OCI-LY7 (cell line): Measurements from ENCODE around the gene HSD11B1. TPM values are rescaled to one million over a fixed set of nuclear protein-coding genes. Genes with fewer than 3 reads are reported as not detected.

Source experiments
- BruUV-seq: library from RNA; stranded (reverse); fragments of 400-500 nt; replicated peaks from 2 replicates; lab custom pipeline; 2021; lab: Mats Ljungman, UMichigan
- CTCF ChIA-PET: fragments of 300-600 bp; sonication (Branson Sonifier 250); formaldehyde crosslinking; loops from one replicate; lab custom pipeline; 2022; ENCODE audit warnings: antibody characterized with exemption; ENCODE audit not compliant: unreplicated experiment; lab: Charles Lee
- POLR2A ChIA-PET: fragments of 300-600 bp; sonication (Branson Sonifier 250); formaldehyde crosslinking; loops from one replicate; lab custom pipeline; 2022; ENCODE audit warnings: antibody characterized with exemption; lab: Charles Lee
- DNase-seq: peaks from one replicate; pipeline ENCODE4 v3.0.0-alpha.2; 2015; ENCODE audit warnings: low spot score
- H2AFZ ChIP-seq: fragments of 200-600 bp; sonication (generic), shearing (Covaris generic); 2 replicates; pipeline ENCODE4 v1.6.1; 2014; ENCODE audit warnings: mild to moderate bottlenecking, antibody characterized with exemption, low read length, moderate library complexity
- H3K27ac ChIP-seq: fragments of 200-600 bp; sonication (generic); 2 replicates; pipeline ENCODE4 v1.5.1; 2014; ENCODE audit warnings: mixed run types, low read depth, mild to moderate bottlenecking, moderate library complexity, low read length, inconsistent platforms; ENCODE audit not compliant: poor library complexity, severe bottlenecking
- H3K36me3 ChIP-seq: fragments of 200-600 bp; sonication (generic); 2 replicates; pipeline ENCODE4 v1.6.1; 2014; ENCODE audit warnings: mild to moderate bottlenecking, antibody characterized with exemption, low read length, moderate library complexity, mixed read lengths; ENCODE audit not compliant: insufficient read depth
- H3K4me1 ChIP-seq: fragments of 200-600 bp; sonication (generic); 2 replicates; pipeline ENCODE4 v1.5.1; 2014; ENCODE audit warnings: mild to moderate bottlenecking, low read length; ENCODE audit not compliant: insufficient read depth, poor library complexity, severe bottlenecking
- H3K4me2 ChIP-seq: fragments of 200-600 bp; sonication (generic); 2 replicates; pipeline ENCODE4 v1.6.1; 2014; ENCODE audit warnings: mild to moderate bottlenecking, low read length
- H3K4me3 ChIP-seq: fragments of 200-600 bp; sonication (generic); 2 replicates; pipeline ENCODE4 v1.5.1; 2014; ENCODE audit warnings: mild to moderate bottlenecking, low read depth, low read length; ENCODE audit not compliant: poor library complexity, severe bottlenecking
- H3K79me2 ChIP-seq: fragments of 200-600 bp; sonication (generic); 2 replicates; pipeline ENCODE4 v1.6.1; 2016; ENCODE audit warnings: low read depth, mild to moderate bottlenecking, low read length, moderate library complexity, mixed read lengths; ENCODE audit not compliant: insufficient read depth
- H3K9me2 ChIP-seq: fragments of 200-600 bp; sonication (generic); 2 replicates; pipeline ENCODE4 v1.6.1; 2016; ENCODE audit warnings: mild to moderate bottlenecking, low read length, mixed read lengths; ENCODE audit not compliant: insufficient read depth
- H3K9me3 ChIP-seq: fragments of 200-600 bp; sonication (generic); 2 replicates; pipeline ENCODE4 v1.6.1; 2014; ENCODE audit warnings: mild to moderate bottlenecking, mixed run types, low read length, mixed read lengths
- H4K20me1 ChIP-seq: fragments of 200-600 bp; sonication (generic); 2 replicates; pipeline ENCODE4 v1.6.1; 2014; ENCODE audit warnings: mild to moderate bottlenecking, antibody characterized with exemption, low read length, moderate library complexity, mixed read lengths; ENCODE audit not compliant: insufficient read depth
- CTCF ChIP-seq: fragments of 200-600 bp; sonication (generic); conservative IDR thresholded peaks from 2 replicates; pipeline ENCODE4 v1.5.1; 2014; ENCODE audit warnings: mild to moderate bottlenecking, antibody characterized with exemption, low read length, moderate library complexity, mixed read lengths
- EZH2phosphoT487 ChIP-seq: fragments of 200-600 bp; sonication (generic); IDR thresholded peaks from 2 replicates; pipeline ENCODE4 v1.6.1; 2018; ENCODE audit warnings: low read depth, borderline replicate concordance, mild to moderate bottlenecking, mixed run types, antibody characterized with exemption, low read length, moderate library complexity, mixed read lengths
- intact Hi-C: fragments of 100-400 bp; cut with micrococcal nuclease; formaldehyde crosslinking; loops from one replicate; pipeline ENCODE4 v1.10.0; 2022; ENCODE audit not compliant: unreplicated experiment
- total RNA-seq, 2 experiments: library from RNA; depleted of rRNA in 1 of 2; stranded (reverse); fragments of >200 nt in 1 of 2; shearing (Covaris generic) in 1 of 2; gene quantifications; 2 replicates each; pipeline ENCODE4 v1.2.3, GENCODE V29; 2014 to 2022

The HSD11B1 gene
- total RNA-seq, 2 experiments from 2014 or later = not detected

GRCh38 chr1:209778102-209778501 lies 73.5 kb downstream of the HSD11B1 start:
- H3K79me2 ChIP-seq = no peaks in the 10 kb centered on the region
- H3K27ac ChIP-seq = no peak overlapping the region
- H4K20me1 ChIP-seq = no peaks in the 10 kb centered on the region
- H2AFZ ChIP-seq = no peak overlapping the region
- H3K9me3 ChIP-seq = no peaks in the 10 kb centered on the region
- no peak for DNase-seq
- no TSS peak for BruUV-seq
- CTCF ChIA-PET = no interaction called here
- TF ChIP-seq EZH2phosphoT487 = no peak
- TF ChIP-seq CTCF = no peak
- POLR2A ChIA-PET = interaction anchor here (0.5 to 0.6 kb wide), 2 partner anchors 142 to 575 kb away, joined by 3 read pairs; no protein-coding TSS in a partner anchor
- H3K4me3 ChIP-seq = no peak overlapping the region
- peaks cover 27% of the 10 kb centered on the region for H3K4me1 ChIP-seq
- no peaks in the 10 kb centered on the region for H3K9me2 ChIP-seq
- H3K4me2 ChIP-seq = no peak overlapping the region
- intact Hi-C loops = no loop called here
- H3K36me3 ChIP-seq = peaks cover 72% of the 10 kb centered on the region

DNA sequence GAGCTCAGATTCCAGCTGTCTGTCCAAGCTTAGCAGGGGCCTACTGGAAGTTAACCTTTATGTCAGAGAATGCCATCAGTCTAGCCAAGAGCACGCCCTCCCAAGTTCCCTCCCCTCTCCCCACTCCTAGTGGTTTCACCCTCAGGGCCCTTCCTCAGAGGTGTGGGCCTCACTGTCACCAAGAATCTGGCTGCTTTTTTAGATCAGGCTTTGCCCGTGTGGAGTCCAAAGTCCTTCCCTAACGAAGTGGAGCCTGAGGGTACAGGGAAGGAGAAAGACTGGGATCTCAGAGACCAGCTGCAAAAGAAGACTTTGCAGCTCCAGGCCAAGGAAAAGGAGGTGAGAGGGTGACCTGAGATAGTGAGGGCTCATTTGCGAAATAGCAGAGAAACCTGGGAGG lies 75.6 kb downstream of the HSD11B1 start:
- CTCF ChIA-PET = no interaction called here
- H3K9me2 ChIP-seq = no peaks in the 10 kb centered on the region
- H3K79me2 ChIP-seq = peaks cover 8% of the 10 kb centered on the region; the same call in 1 of the 2 replicates
- H3K4me3 ChIP-seq = no peak overlapping the region
- TF ChIP-seq CTCF = no peak
- no peak for TF ChIP-seq EZH2phosphoT487
- no peak for DNase-seq
- no TSS peak for BruUV-seq
- intact Hi-C loops = loop anchor here (5.0 kb wide), 1 partner anchor 47 kb away; the partner anchor contains the start of gene UTP25
- no peak overlapping the region for H3K27ac ChIP-seq
- H3K4me2 ChIP-seq = no peak overlapping the region
- H3K4me1 ChIP-seq = peaks cover 25% of the 10 kb centered on the region
- peaks cover 5% of the 10 kb centered on the region; the same call in 1 of the 2 replicates for H3K9me3 ChIP-seq
- no peaks in the 10 kb centered on the region for H4K20me1 ChIP-seq
- no peak overlapping the region for H2AFZ ChIP-seq
- H3K36me3 ChIP-seq = peaks cover 71% of the 10 kb centered on the region
- POLR2A ChIA-PET = no interaction called here

GRCh38 chr1:209783386-209783785 lies 78.7 kb downstream of the HSD11B1 start:
- peaks cover 43% of the 10 kb centered on the region for H3K36me3 ChIP-seq
- H2AFZ ChIP-seq = no peak overlapping the region
- peak overlapping the region; percentile 93 for H3K4me3 ChIP-seq
- CTCF ChIA-PET = interaction anchor here (0.7 kb wide), 1 partner anchor 35 kb away, joined by 3 read pairs; no protein-coding TSS in a partner anchor
- H3K9me3 ChIP-seq = peaks cover 5% of the 10 kb centered on the region; the same call in 1 of the 2 replicates
- no peak for DNase-seq
- H3K4me1 ChIP-seq = peaks cover 15% of the 10 kb centered on the region
- H3K79me2 ChIP-seq = peaks cover 8% of the 10 kb centered on the region; the same call in 1 of the 2 replicates
- H3K27ac ChIP-seq = no peak overlapping the region
- intact Hi-C loops = loop anchor here (5.0 kb wide), 1 partner anchor 44 kb away; the partner anchor contains the start of gene UTP25
- no peaks in the 10 kb centered on the region for H3K9me2 ChIP-seq
- POLR2A ChIA-PET = interaction anchor here (0.7 to 2.4 kb wide), 7 partner anchors 8 to 28 kb away, joined by 3 to 21 read pairs (median 3); partner anchors contain the start of gene TRAF3IP3
- BruUV-seq = no TSS peak
- H4K20me1 ChIP-seq = no peaks in the 10 kb centered on the region
- TF ChIP-seq CTCF = no peak
- no peak for TF ChIP-seq EZH2phosphoT487
- H3K4me2 ChIP-seq = peak overlapping the region; percentile 95

Other genes with a start within 250 kb of the HSD11B1 start
- gene CAMK1G, start 121.1 kb upstream of the HSD11B1 start, total RNA-seq (2014; rRNA removed; shearing (Covaris generic)) = not detected in 2 replicates
- not detected in 2 replicates for gene CAMK1G, start 121.1 kb upstream of the HSD11B1 start, total RNA-seq (2022)
- 0.41 TPM in 1 of 2 replicates, not detected in the other for gene LAMB3, start 52.4 kb upstream of the HSD11B1 start, total RNA-seq (2014; rRNA removed; shearing (Covaris generic))
- gene LAMB3, start 52.4 kb upstream of the HSD11B1 start, total RNA-seq (2022) = 0.17 and 0.46 TPM in 2 replicates
- not detected in 2 replicates for gene G0S2, start 29.4 kb upstream of the HSD11B1 start, total RNA-seq (2014; rRNA removed; shearing (Covaris generic))
- not detected in 2 replicates for gene G0S2, start 29.4 kb upstream of the HSD11B1 start, total RNA-seq (2022)
- 22.1 and 24.3 TPM in 2 replicates for gene TRAF3IP3, start 51.2 kb downstream of the HSD11B1 start, total RNA-seq (2014; rRNA removed; shearing (Covaris generic))
- 46.6 and 53.6 TPM in 2 replicates for gene TRAF3IP3, start 51.2 kb downstream of the HSD11B1 start, total RNA-seq (2022)
- gene C1orf74, start 79.7 kb downstream of the HSD11B1 start, total RNA-seq (2014; rRNA removed; shearing (Covaris generic)) = 3.7 and 4.4 TPM in 2 replicates
- 4.2 and 5.0 TPM in 2 replicates for gene C1orf74, start 79.7 kb downstream of the HSD11B1 start, total RNA-seq (2022)
- gene IRF6, start 101.3 kb downstream of the HSD11B1 start, total RNA-seq (2014; rRNA removed; shearing (Covaris generic)) = not detected in 2 replicates
- gene IRF6, start 101.3 kb downstream of the HSD11B1 start, total RNA-seq (2022) = not detected in 2 replicates
- 10.4 and 12.8 TPM in 2 replicates for gene UTP25, start 123.1 kb downstream of the HSD11B1 start, total RNA-seq (2014; rRNA removed; shearing (Covaris generic))
- gene UTP25, start 123.1 kb downstream of the HSD11B1 start, total RNA-seq (2022) = 8.4 and 10.5 TPM in 2 replicates
- not detected in 2 replicates for gene SYT14, start 233.4 kb downstream of the HSD11B1 start, total RNA-seq (2014; rRNA removed; shearing (Covaris generic))
- not detected in 2 replicates for gene SYT14, start 233.4 kb downstream of the HSD11B1 start, total RNA-seq (2022)